GM23338 (cell line): Measurements from ENCODE around the gene PPP1R13L.

Experiments used
- CTCF ChIP-seq, 2 experiments: fragments of 200-600 bp in 1 of 2; sonication (generic) in 1 of 2; conservative IDR thresholded peaks; 2 replicates each; pipeline versions ENCODE4 v1.5.1 to v1.6.1; 2016 to 2017; ENCODE audit warnings: antibody characterized with exemption in 2 of 2, low read depth in 2 of 2, mild to moderate bottlenecking in 2 of 2, moderate library complexity in 1 of 2
- EZH2 ChIP-seq: fragments of 200-600 bp; sonication (generic); IDR thresholded peaks from one replicate; pipeline ENCODE4 v1.8.0; 2017; ENCODE audit warnings: antibody characterized with exemption, mild to moderate bottlenecking, low read depth; ENCODE audit not compliant: unreplicated experiment
- EZH2phosphoT487 ChIP-seq: fragments of 200-600 bp; sonication (generic); IDR thresholded peaks from one replicate; pipeline ENCODE4 v1.8.1; 2018; ENCODE audit warnings: antibody characterized with exemption; ENCODE audit not compliant: unreplicated experiment
- POLR2AphosphoS5 ChIP-seq: IDR thresholded peaks from 2 replicates; pipeline ENCODE4 v1.6.1; 2016; ENCODE audit warnings: antibody characterized with exemption, low read depth
- REST ChIP-seq: IDR thresholded peaks from one replicate; pipeline ENCODE4 v1.6.1; 2018; ENCODE audit warnings: antibody characterized with exemption; ENCODE audit not compliant: unreplicated experiment
- ZNF331 ChIP-seq: fragments of 250-450 bp; sonication (Bioruptor Pico); IDR thresholded peaks from 2 replicates; pipeline ENCODE4 v1.5.0; 2020; ENCODE audit warnings: low read depth, mild to moderate bottlenecking, moderate library complexity

GRCh38 chr19:45333609-45334303 is 71.1 kb downstream of the PPP1R13L start:
- TF ChIP-seq CTCF (conservative IDR thresholded peaks at IDR 0.05; ENCODE audit: low read depth in 2 of 2): no peak
- TF ChIP-seq POLR2AphosphoS5: no peak
- TF ChIP-seq EZH2: no peak
- TF ChIP-seq REST: no peak
- TF ChIP-seq EZH2phosphoT487: no peak
- TF ChIP-seq ZNF331 (CRISPR knock-in tag): no peak
